HL-60 (cell line): ENCODE results near the gene DTNA.

Experiments used
- DNase-seq, 2 experiments: peaks; one replicate each; pipeline ENCODE4 v3.0.0-alpha.2; 2010 to 2020; ENCODE audit warnings: low read depth in 1 of 2, low spot score in 1 of 2
- H3K27ac ChIP-seq: fragments of 250-450 bp; sonication (Bioruptor Pico); replicated peaks from 2 replicates; pipeline ENCODE4 v1.5.1; 2020; ENCODE audit warnings: mild to moderate bottlenecking, moderate library complexity
- H3K27me3 ChIP-seq: fragments of 250-450 bp; sonication (Bioruptor Pico); 2 replicates; pipeline ENCODE4 v1.5.1; 2021; ENCODE audit warnings: mild to moderate bottlenecking, moderate library complexity; ENCODE audit not compliant: insufficient read depth, poor library complexity, severe bottlenecking
- H3K4me3 ChIP-seq: replicated peaks from 2 replicates; pipeline ENCODE4 v1.5.1; 2011; ENCODE audit warnings: mild to moderate bottlenecking, control low read depth, low read length; ENCODE audit not compliant: insufficient read depth
- GABPA ChIP-seq: IDR thresholded peaks from 2 replicates; pipeline ENCODE4 v1.6.1; 2012; ENCODE audit warnings: low read depth
- POLR2AphosphoS5 ChIP-seq: IDR thresholded peaks from 2 replicates; pipeline ENCODE4 v1.6.1; 2012; ENCODE audit warnings: low read depth
- SPI1 ChIP-seq: IDR thresholded peaks from 2 replicates; pipeline ENCODE4 v1.6.1; 2012; ENCODE audit warnings: low read depth, mild to moderate bottlenecking, borderline replicate concordance
- TF ChIP-seq, protein P1 (sequence below): IDR thresholded peaks from one replicate; pipeline ENCODE4 v1.5.1; 2011; ENCODE audit warnings: low read length, control low read depth, inconsistent platforms; ENCODE audit not compliant: insufficient read depth
- TF ChIP-seq, protein P2 (sequence below): IDR thresholded peaks from 2 replicates; pipeline ENCODE4 v1.6.1; 2012; ENCODE audit warnings: low read depth; ENCODE audit not compliant: insufficient replicate concordance

Gene DTNA

DNA sequence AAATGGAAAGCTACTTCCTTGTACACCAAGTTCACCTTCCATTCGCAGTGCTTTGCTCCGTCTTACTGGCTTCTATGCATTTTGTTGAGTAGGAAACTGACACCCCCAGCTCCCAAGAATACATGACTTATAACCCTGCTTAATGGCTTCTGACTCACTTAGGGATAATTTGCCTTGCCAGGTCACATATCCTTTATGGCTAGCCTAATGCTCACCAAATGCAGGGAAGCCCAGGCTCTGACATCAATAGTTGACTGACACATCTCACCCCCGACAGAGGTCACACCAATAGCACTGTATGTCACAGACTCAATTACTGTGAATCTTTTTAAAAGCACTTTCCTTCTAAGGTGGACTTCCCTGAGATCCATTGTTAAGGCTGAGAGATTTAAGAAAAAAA is 147.2 kb downstream of the DTNA start:
- Histone ChIP-seq H3K27ac (no peak overlapping the region), H3K4me3 (no peak overlapping the region), H3K27me3 (no peaks in the 10 kb centered on the region)
- TF ChIP-seq POLR2AphosphoS5, result no peak
- TF ChIP-seq GABPA, result no peak
- TF ChIP-seq SPI1, result no peak
- TF ChIP-seq, protein P1, sequence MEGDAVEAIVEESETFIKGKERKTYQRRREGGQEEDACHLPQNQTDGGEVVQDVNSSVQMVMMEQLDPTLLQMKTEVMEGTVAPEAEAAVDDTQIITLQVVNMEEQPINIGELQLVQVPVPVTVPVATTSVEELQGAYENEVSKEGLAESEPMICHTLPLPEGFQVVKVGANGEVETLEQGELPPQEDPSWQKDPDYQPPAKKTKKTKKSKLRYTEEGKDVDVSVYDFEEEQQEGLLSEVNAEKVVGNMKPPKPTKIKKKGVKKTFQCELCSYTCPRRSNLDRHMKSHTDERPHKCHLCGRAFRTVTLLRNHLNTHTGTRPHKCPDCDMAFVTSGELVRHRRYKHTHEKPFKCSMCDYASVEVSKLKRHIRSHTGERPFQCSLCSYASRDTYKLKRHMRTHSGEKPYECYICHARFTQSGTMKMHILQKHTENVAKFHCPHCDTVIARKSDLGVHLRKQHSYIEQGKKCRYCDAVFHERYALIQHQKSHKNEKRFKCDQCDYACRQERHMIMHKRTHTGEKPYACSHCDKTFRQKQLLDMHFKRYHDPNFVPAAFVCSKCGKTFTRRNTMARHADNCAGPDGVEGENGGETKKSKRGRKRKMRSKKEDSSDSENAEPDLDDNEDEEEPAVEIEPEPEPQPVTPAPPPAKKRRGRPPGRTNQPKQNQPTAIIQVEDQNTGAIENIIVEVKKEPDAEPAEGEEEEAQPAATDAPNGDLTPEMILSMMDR, result no peak
- TF ChIP-seq, protein P2, sequence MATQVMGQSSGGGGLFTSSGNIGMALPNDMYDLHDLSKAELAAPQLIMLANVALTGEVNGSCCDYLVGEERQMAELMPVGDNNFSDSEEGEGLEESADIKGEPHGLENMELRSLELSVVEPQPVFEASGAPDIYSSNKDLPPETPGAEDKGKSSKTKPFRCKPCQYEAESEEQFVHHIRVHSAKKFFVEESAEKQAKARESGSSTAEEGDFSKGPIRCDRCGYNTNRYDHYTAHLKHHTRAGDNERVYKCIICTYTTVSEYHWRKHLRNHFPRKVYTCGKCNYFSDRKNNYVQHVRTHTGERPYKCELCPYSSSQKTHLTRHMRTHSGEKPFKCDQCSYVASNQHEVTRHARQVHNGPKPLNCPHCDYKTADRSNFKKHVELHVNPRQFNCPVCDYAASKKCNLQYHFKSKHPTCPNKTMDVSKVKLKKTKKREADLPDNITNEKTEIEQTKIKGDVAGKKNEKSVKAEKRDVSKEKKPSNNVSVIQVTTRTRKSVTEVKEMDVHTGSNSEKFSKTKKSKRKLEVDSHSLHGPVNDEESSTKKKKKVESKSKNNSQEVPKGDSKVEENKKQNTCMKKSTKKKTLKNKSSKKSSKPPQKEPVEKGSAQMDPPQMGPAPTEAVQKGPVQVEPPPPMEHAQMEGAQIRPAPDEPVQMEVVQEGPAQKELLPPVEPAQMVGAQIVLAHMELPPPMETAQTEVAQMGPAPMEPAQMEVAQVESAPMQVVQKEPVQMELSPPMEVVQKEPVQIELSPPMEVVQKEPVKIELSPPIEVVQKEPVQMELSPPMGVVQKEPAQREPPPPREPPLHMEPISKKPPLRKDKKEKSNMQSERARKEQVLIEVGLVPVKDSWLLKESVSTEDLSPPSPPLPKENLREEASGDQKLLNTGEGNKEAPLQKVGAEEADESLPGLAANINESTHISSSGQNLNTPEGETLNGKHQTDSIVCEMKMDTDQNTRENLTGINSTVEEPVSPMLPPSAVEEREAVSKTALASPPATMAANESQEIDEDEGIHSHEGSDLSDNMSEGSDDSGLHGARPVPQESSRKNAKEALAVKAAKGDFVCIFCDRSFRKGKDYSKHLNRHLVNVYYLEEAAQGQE, result no peak
- no peak for DNase-seq

DNA sequence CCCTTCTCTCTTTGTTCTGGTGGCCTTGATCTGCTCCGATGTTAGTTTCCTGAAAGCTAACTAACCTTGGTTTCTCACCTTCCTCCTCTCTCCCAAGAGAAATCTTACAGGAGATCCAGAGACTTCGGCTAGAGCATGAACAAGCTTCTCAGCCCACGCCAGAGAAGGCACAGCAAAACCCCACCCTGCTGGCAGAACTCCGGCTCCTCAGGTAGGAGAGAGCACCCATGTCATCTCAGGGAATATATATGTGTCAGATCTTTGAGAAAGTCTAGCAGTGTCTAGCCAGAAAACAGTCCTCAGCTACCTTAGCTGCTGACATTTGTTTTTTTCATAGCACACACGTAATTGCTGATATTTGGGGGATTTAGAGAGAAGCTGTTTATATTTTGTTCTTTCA is 148.1 kb downstream of the DTNA start:
- Histone ChIP-seq H3K4me3 (no peak overlapping the region), H3K27ac (no peak overlapping the region), H3K27me3 (no peaks in the 10 kb centered on the region)
- DNase-seq, result no peak
- TF ChIP-seq, protein P2, result no peak
- TF ChIP-seq SPI1 (no peak), GABPA (no peak), POLR2AphosphoS5 (no peak)
- TF ChIP-seq, protein P1, result no peak

DNA sequence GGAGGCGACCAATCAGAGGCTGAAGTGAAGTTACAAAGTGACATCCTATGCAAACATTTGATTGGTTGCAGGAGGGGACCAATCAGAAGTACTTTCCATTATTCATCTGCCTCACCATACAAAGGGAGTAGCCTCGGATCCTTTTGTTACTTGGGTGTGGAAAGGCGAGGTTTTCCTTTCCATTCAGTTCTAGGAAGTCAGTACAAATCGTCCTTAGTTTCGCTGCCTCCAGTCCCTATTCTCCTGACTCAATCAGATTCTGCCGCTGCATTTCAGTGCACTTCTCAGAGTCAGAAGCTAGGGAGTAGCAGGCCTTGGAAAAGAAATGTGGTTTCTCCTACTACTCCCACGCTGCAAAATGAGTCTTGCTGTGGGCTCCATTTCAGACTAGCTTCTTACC is 149.4 kb downstream of the DTNA start:
- H3K4me3 ChIP-seq, result no peak overlapping the region
- no peaks in the 10 kb centered on the region for H3K27me3 ChIP-seq
- no peak overlapping the region for H3K27ac ChIP-seq
- TF ChIP-seq GABPA (no peak), SPI1 (no peak), POLR2AphosphoS5 (no peak)
- TF ChIP-seq, protein P1, result no peak
- TF ChIP-seq, protein P2, result no peak
- no peak for DNase-seq
